H1 (cell line): ENCODE results near the gene TUBD1. TPM values are rescaled to one million over a fixed set of nuclear protein-coding genes. Genes with fewer than 3 reads are reported as not detected.

Source experiments
- BCL11A ChIP-seq, 2 experiments: IDR thresholded peaks; one replicate each; pipeline ENCODE4 v1.6.1; 2011; ENCODE audit warnings: low read depth in 2 of 2, low read length in 2 of 2, mild to moderate bottlenecking in 2 of 2
- BRCA1 ChIP-seq: IDR thresholded peaks from 2 replicates; pipeline ENCODE4 v1.6.1; 2012; ENCODE audit warnings: low read depth, low read length, improper control_type of control experiment
- CHD2 ChIP-seq: IDR thresholded peaks from 2 replicates; pipeline ENCODE4 v1.6.1; 2012; ENCODE audit warnings: low read length, improper control_type of control experiment
- FOSL1 ChIP-seq: IDR thresholded peaks from 2 replicates; pipeline ENCODE4 v1.6.1; 2011; ENCODE audit warnings: mild to moderate bottlenecking, low read depth, low read length, moderate library complexity; ENCODE audit not compliant: insufficient read depth
- JUN ChIP-seq: IDR thresholded peaks from 2 replicates; pipeline ENCODE4 v1.6.1; 2011; ENCODE audit warnings: low read depth, mild to moderate bottlenecking, improper control_type of control experiment, low read length
- KDM4A ChIP-seq: IDR thresholded peaks from one replicate; pipeline ENCODE4 v1.7.1; 2012; ENCODE audit warnings: low read depth, mild to moderate bottlenecking, moderate library complexity, low read length, inconsistent platforms; ENCODE audit not compliant: severe bottlenecking
- MAFK ChIP-seq: IDR thresholded peaks from 2 replicates; pipeline ENCODE4 v1.6.1; 2012; ENCODE audit warnings: low read depth, mild to moderate bottlenecking, improper control_type of control experiment, low read length
- NRF1 ChIP-seq: IDR thresholded peaks from 2 replicates; pipeline ENCODE4 v1.6.1; 2011; ENCODE audit warnings: mild to moderate bottlenecking, low read depth, low read length, improper control_type of control experiment
- PHF8 ChIP-seq: fragments of 200-600 bp; sonication (generic); conservative IDR thresholded peaks from 2 replicates; pipeline ENCODE4 v1.7.1; 2012; ENCODE audit warnings: low read depth, mild to moderate bottlenecking, inconsistent platforms, low read length, moderate library complexity
- RNF2 ChIP-seq: fragments of 200-900, 300-1000 bp; sonication (generic); IDR thresholded peaks from 2 replicates; pipeline ENCODE4 v1.7.1; 2016; ENCODE audit warnings: borderline replicate concordance, low read depth, mild to moderate bottlenecking, antibody characterized with exemption, low read length; ENCODE audit not compliant: poor library complexity, severe bottlenecking; ENCODE audit errors: missing control alignments
- SIRT6 ChIP-seq: IDR thresholded peaks from one replicate; pipeline ENCODE4 v1.7.1; 2012; ENCODE audit warnings: low read length, inconsistent platforms
- SP2 ChIP-seq: IDR thresholded peaks from 2 replicates; pipeline ENCODE4 v1.6.1; 2012; ENCODE audit warnings: mild to moderate bottlenecking, low read length, inconsistent platforms
- SUZ12 ChIP-seq: fragments of 200-600 bp; sonication (generic); IDR thresholded peaks from 2 replicates; pipeline ENCODE4 v1.6.1; 2012; ENCODE audit warnings: mild to moderate bottlenecking, inconsistent platforms, low read length, moderate library complexity, mixed read lengths
- TAF7 ChIP-seq: optimal IDR thresholded peaks from 2 replicates; pipeline ENCODE3; 2011; ENCODE audit warnings: low read depth, mild to moderate bottlenecking, inconsistent platforms, low read length, moderate library complexity, borderline replicate concordance
- YY1 ChIP-seq: IDR thresholded peaks from 2 replicates; pipeline ENCODE4 v1.6.1; 2011; ENCODE audit warnings: low read depth, mild to moderate bottlenecking, low read length
- ZNF274 ChIP-seq: IDR thresholded peaks from 2 replicates; pipeline ENCODE4 v1.7.0; 2012; ENCODE audit warnings: low read length, borderline replicate concordance; ENCODE audit errors: extremely low read depth
- polyA plus RNA-seq, 7 experiments: library from polyadenylated mRNA; depleted of rRNA in 3 of 7; stranded (reverse) in 5 of 7; unstranded in 2 of 7; fragments of >200 nt in 5 of 7; fragments of 200-250 nt in 2 of 7; gene quantifications; 1 replicate in 5 of 7; 2 replicates in 1 of 7; 4 replicates in 1 of 7; pipeline versions ENCODE4 v1.2.1 to v1.2.3, GENCODE V29; 2011 to 2013; ENCODE audit warnings: missing spikeins in 2 of 7, mixed read lengths in 2 of 7
- total RNA-seq: library from RNA; stranded (reverse); fragmentation: NEBNext Ultra II Directional; extraction: Animal tissue kit (Norgen Biotek cat#: 25700); gene quantifications from 2 replicates; pipeline ENCODE4 v1.2.1, GENCODE V29; 2021
- TF ChIP-seq, protein P1 (sequence below): IDR thresholded peaks from 2 replicates; pipeline ENCODE4 v1.6.1; 2011; ENCODE audit warnings: low read length, improper control_type of control experiment
- TF ChIP-seq, protein P2 (sequence below): IDR thresholded peaks from 2 replicates; pipeline ENCODE4 v1.6.1; 2012; ENCODE audit warnings: inconsistent platforms
- TF ChIP-seq, protein P3 (sequence below): IDR thresholded peaks from 2 replicates; pipeline ENCODE4 v1.6.1; 2012; ENCODE audit warnings: low read length, inconsistent platforms
- TF ChIP-seq, protein P4 (sequence below): IDR thresholded peaks from 2 replicates; pipeline ENCODE4 v1.6.1; 2012; ENCODE audit warnings: inconsistent platforms

The TUBD1 gene
- total and polyA plus RNA-seq, 2 of the 8 experiments (the other 6 are each of a cell fraction or from before 2014, with no cell fraction given), result 9.1 to 17.5 TPM

DNA sequence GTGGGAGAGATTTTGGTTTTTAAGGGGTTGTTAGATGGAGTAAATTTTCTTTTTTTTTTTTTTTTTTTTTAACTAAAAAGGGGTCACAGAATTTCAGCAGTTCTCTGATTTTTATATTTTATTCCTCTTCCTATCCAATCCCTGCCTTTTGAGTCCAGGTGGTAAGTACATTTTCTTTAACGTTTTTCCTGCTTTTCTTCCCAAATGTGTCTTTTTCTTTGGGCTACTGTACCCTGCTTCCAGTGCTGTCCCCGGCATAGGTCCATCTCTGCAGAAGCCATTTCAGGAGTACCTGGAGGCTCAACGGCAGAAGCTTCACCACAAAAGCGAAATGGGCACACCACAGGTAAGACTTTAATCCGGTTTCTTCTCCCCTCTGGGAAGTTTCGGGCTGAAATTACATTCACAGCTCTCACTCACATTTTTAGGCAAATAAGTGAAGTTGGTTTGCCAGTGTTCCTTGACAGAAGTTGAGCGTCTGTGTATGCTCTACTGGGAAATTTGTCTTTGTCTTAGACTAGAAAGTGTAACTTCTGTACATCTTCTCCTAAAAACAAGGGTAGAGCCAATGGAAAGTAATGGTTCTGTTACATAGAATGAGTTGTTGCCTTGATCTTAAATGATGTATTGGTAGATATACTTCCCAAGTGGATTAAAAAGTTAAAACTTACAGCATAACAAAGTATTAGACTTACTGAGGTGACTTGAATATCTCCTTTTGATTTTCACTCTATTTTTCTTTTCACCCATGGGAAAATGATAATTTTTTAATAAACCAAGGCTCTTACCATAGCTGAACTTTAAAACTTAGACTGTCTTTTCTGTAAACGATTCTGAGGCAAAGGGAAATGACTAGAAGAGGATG is 54.5 kb downstream of the TUBD1 start (continued):
- TF ChIP-seq SUZ12 (no peak), MAFK (no peak), SIRT6 (no peak), BRCA1 (no peak), RNF2 (no peak), TAF7 (peak; percentile 93), YY1 (no peak; the same call in 1 of the 2 replicates), SP2 (no peak), PHF8 (peak; percentile 52), FOSL1 (no peak), BCL11A (IDR thresholded peaks at IDR 0.05; ENCODE audit: low read depth in 2 of 2, low read length in 2 of 2) (no peak), NRF1 (no peak; the same call in 1 of the 2 replicates), KDM4A (no peak), CHD2 (no peak), JUN (no peak), ZNF274 (no peak)
- TF ChIP-seq, protein P1, sequence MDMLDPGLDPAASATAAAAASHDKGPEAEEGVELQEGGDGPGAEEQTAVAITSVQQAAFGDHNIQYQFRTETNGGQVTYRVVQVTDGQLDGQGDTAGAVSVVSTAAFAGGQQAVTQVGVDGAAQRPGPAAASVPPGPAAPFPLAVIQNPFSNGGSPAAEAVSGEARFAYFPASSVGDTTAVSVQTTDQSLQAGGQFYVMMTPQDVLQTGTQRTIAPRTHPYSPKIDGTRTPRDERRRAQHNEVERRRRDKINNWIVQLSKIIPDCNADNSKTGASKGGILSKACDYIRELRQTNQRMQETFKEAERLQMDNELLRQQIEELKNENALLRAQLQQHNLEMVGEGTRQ, result no peak
- TF ChIP-seq, protein P2, sequence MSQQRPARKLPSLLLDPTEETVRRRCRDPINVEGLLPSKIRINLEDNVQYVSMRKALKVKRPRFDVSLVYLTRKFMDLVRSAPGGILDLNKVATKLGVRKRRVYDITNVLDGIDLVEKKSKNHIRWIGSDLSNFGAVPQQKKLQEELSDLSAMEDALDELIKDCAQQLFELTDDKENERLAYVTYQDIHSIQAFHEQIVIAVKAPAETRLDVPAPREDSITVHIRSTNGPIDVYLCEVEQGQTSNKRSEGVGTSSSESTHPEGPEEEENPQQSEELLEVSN, result no peak
- TF ChIP-seq, protein P3, sequence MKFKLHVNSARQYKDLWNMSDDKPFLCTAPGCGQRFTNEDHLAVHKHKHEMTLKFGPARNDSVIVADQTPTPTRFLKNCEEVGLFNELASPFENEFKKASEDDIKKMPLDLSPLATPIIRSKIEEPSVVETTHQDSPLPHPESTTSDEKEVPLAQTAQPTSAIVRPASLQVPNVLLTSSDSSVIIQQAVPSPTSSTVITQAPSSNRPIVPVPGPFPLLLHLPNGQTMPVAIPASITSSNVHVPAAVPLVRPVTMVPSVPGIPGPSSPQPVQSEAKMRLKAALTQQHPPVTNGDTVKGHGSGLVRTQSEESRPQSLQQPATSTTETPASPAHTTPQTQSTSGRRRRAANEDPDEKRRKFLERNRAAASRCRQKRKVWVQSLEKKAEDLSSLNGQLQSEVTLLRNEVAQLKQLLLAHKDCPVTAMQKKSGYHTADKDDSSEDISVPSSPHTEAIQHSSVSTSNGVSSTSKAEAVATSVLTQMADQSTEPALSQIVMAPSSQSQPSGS, result peak; percentile 12; the same call in 1 of the 2 replicates
- TF ChIP-seq, protein P4, sequence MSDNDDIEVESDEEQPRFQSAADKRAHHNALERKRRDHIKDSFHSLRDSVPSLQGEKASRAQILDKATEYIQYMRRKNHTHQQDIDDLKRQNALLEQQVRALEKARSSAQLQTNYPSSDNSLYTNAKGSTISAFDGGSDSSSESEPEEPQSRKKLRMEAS, result no peak
